ENCODE measurements around the gene AGAP3.

The AGAP3 gene

GRCh38 chr7:151177310-151177709, 91.0 kb downstream of the AGAP3 start:
- in situ Hi-C loops (cut with HindIII; ENCODE audit: low sequenced_read_pairs) = no loop called here

GRCh38 chr7:151178236-151178635, 92.0 kb downstream of the AGAP3 start:
- in situ Hi-C loops (cut with HindIII; ENCODE audit: low sequenced_read_pairs) = no loop called here

- in situ Hi-C loops (cut with HindIII; ENCODE audit: low sequenced_read_pairs) = no loop called here
Measured at GRCh38 chr7:151178831-151179230, 92.6 kb downstream of the AGAP3 start.

- in situ Hi-C loops (cut with HindIII; ENCODE audit: low sequenced_read_pairs) = no loop called here
Measured at GRCh38 chr7:151179287-151179860, 93.1 kb downstream of the AGAP3 start.

GRCh38 chr7:151179946-151180345, 93.7 kb downstream of the AGAP3 start:
- in situ Hi-C loops (cut with HindIII; ENCODE audit: low sequenced_read_pairs) = no loop called here

- in situ Hi-C loops (cut with HindIII; ENCODE audit: low sequenced_read_pairs) = no loop called here
Measured at GRCh38 chr7:151181011-151181431, 94.7 kb downstream of the AGAP3 start.

- in situ Hi-C loops (cut with HindIII; ENCODE audit: low sequenced_read_pairs) = no loop called here
Measured at GRCh38 chr7:151185762-151186639, 99.7 kb downstream of the AGAP3 start.

GRCh38 chr7:151186640-151187408, 100.5 kb downstream of the AGAP3 start, which contains the start of gene ASB10:
ASB10 (minus strand) TSS chr7:151187250; CDS start chr7:151187130, 120 bp downstream.
- in situ Hi-C loops (cut with HindIII; ENCODE audit: low sequenced_read_pairs) = no loop called here

- in situ Hi-C loops (cut with HindIII; ENCODE audit: low sequenced_read_pairs) = no loop called here
Measured at GRCh38 chr7:151187409-151188251, 101.4 kb downstream of the AGAP3 start.

- in situ Hi-C loops (cut with HindIII; ENCODE audit: low sequenced_read_pairs) = no loop called here
Measured at GRCh38 chr7:151188252-151188542, 101.9 kb downstream of the AGAP3 start.

GRCh38 chr7:151189038-151189437, 102.8 kb downstream of the AGAP3 start:
- in situ Hi-C loops (cut with HindIII; ENCODE audit: low sequenced_read_pairs) = no loop called here

- in situ Hi-C loops (cut with HindIII; ENCODE audit: low sequenced_read_pairs) = no loop called here
Measured at GRCh38 chr7:151191544-151191943, 105.3 kb downstream of the AGAP3 start.

GRCh38 chr7:151192002-151192539, 105.8 kb downstream of the AGAP3 start:
- in situ Hi-C loops (cut with HindIII; ENCODE audit: low sequenced_read_pairs) = no loop called here

GRCh38 chr7:151193203-151193978, 107.1 kb downstream of the AGAP3 start:
- in situ Hi-C loops (cut with HindIII; ENCODE audit: low sequenced_read_pairs) = no loop called here
